Mesothelial cell of epicardium (in vitro differentiated cells): ENCODE measurements around the gene NKAIN2. TPM values are rescaled to one million over a fixed set of nuclear protein-coding genes. Genes with fewer than 3 reads are reported as not detected.

Experiments used
- DNase-seq, 2 experiments: peaks; one replicate each; pipeline ENCODE4 v3.0.0; 2021; ENCODE audit warnings: low spot score in 2 of 2; ENCODE audit not compliant: unreplicated experiment in 2 of 2
- H3K27ac Mint-ChIP-seq: 2 replicates; pipeline ENCODE4 v1.8.0; 2021; ENCODE audit warnings: mixed read lengths
- H3K27me3 Mint-ChIP-seq: 2 replicates; pipeline ENCODE4 v1.8.0; 2021; ENCODE audit warnings: low read depth, mixed read lengths
- H3K36me3 Mint-ChIP-seq: 2 replicates; pipeline ENCODE4 v1.8.0; 2021; ENCODE audit warnings: mixed read lengths
- H3K4me1 Mint-ChIP-seq: 2 replicates; pipeline ENCODE4 v1.8.0; 2021; ENCODE audit warnings: mixed read lengths
- H3K4me3 Mint-ChIP-seq: 2 replicates; pipeline ENCODE4 v1.8.0; 2021; ENCODE audit warnings: mild to moderate bottlenecking, moderate library complexity, mixed read lengths
- H3K9me3 Mint-ChIP-seq: 2 replicates; pipeline ENCODE4 v1.8.0; 2021; ENCODE audit warnings: mixed read lengths
- total RNA-seq: library from RNA; stranded (reverse); gene quantifications from 3 replicates; pipeline ENCODE4 v1.2.1, GENCODE V29; 2021
- TF ChIP-seq, protein P1 (sequence below): fragments of 200-600 bp; sonication (generic); IDR thresholded peaks from one replicate; pipeline ENCODE4 v1.5.0; 2021; ENCODE audit warnings: antibody characterized with exemption; ENCODE audit not compliant: unreplicated experiment

The NKAIN2 gene
- total RNA-seq, 1 donor from 2014 or later = 1.6 TPM

DNA sequence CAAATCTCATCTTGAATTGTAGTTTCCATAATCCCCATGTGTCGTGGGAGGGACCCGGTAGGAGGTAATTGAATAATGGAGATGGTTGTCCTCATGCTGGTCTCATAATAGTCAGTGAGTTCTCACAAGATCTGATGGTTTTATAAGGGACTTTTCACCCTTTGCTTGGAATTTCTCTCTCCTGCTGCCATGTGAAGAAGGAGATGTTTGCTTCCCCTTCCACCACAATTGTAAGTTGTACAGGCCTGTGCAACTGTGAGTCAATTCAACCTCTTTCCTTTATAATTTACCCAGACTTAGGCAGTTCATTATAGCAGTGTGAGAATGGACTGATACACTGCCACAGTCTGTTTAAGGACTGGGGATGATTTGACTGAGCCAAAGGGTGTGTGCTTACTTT, 44.7 kb downstream of the NKAIN2 start:
- DNase-seq = no peak
- H3K9me3 Mint-ChIP-seq = no peaks in the 10 kb centered on the region
- H3K4me3 Mint-ChIP-seq = no peak overlapping the region
- TF ChIP-seq, protein P1, sequence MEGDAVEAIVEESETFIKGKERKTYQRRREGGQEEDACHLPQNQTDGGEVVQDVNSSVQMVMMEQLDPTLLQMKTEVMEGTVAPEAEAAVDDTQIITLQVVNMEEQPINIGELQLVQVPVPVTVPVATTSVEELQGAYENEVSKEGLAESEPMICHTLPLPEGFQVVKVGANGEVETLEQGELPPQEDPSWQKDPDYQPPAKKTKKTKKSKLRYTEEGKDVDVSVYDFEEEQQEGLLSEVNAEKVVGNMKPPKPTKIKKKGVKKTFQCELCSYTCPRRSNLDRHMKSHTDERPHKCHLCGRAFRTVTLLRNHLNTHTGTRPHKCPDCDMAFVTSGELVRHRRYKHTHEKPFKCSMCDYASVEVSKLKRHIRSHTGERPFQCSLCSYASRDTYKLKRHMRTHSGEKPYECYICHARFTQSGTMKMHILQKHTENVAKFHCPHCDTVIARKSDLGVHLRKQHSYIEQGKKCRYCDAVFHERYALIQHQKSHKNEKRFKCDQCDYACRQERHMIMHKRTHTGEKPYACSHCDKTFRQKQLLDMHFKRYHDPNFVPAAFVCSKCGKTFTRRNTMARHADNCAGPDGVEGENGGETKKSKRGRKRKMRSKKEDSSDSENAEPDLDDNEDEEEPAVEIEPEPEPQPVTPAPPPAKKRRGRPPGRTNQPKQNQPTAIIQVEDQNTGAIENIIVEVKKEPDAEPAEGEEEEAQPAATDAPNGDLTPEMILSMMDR = no peak
- peaks cover 89% of the 10 kb centered on the region for H3K27me3 Mint-ChIP-seq
- no peak overlapping the region for H3K27ac Mint-ChIP-seq
- no peaks in the 10 kb centered on the region for H3K4me1 Mint-ChIP-seq
- no peaks in the 10 kb centered on the region for H3K36me3 Mint-ChIP-seq

DNA sequence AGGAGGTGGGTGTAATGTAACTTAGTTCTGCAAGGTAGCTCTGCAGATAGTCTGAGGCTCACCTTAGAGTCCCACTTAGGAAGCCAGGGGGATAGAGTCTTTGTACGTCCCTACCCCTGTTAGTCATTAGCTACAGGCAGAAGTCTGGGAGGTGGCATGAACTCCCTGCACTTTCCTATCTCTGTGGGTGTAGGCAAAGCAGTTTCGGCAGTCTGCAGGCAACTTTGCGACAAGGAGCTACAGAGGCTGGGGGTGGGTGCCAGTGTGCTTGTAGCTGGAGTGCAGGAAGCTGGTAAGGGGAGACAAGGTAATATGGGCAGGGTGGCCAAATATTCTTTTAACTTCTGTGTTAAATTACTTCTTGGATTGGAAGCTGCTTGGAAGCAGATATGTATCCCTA, 45.7 kb downstream of the NKAIN2 start:
- Mint-ChIP-seq H3K27me3 (peaks cover 84% of the 10 kb centered on the region), H3K36me3 (no peaks in the 10 kb centered on the region), H3K4me1 (no peaks in the 10 kb centered on the region), H3K27ac (no peak overlapping the region), H3K9me3 (no peaks in the 10 kb centered on the region), H3K4me3 (no peak overlapping the region)
- DNase-seq = no peak
- TF ChIP-seq, protein P1 = no peak

DNA sequence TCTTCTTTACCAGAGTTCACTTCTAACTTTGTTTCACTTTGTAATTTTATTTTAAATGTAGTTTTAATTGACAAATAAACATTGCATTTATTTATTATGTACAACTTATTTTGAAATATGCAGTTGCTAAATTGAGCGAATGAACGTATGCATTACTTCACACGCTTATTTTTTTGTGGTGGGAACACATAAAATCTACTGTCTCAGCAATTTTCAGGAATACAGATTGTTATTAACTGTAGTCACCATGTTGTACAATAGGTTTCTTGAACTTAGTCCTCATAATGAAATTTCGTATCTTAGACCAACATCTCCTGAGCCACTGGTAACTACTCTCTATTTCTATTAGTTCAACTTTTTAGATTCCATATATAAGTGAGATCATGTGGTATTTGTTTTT, 46.9 kb downstream of the NKAIN2 start:
- Mint-ChIP-seq H3K4me3 (no peak overlapping the region), H3K9me3 (no peaks in the 10 kb centered on the region), H3K27me3 (peaks cover 81% of the 10 kb centered on the region), H3K4me1 (no peaks in the 10 kb centered on the region), H3K36me3 (no peaks in the 10 kb centered on the region), H3K27ac (no peak overlapping the region)
- TF ChIP-seq, protein P1 = no peak
- DNase-seq = no peak

DNA sequence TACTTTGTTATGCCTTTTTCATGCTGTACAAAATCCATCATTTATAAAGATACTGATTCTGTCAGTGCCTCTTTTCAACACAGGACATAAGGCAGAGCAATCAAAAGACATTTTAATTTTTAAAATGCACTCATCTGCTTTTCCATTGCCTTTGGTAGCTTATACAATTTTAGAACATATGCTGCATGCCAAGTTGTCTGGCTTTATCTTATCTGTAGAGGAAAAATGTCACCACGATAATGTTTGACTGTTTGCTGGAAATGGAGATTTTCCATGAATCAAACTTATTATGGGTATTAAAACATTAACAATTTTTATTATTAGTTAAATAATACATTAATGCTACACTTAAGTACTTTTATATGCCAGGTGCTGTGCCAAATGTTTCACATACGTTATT, 50.5 kb downstream of the NKAIN2 start:
- TF ChIP-seq, protein P1 = no peak
- H3K27me3 Mint-ChIP-seq = peaks cover 69% of the 10 kb centered on the region
- H3K36me3 Mint-ChIP-seq = no peaks in the 10 kb centered on the region
- no peaks in the 10 kb centered on the region for H3K4me1 Mint-ChIP-seq
- DNase-seq = no peak
- no peak overlapping the region for H3K27ac Mint-ChIP-seq
- H3K9me3 Mint-ChIP-seq = no peaks in the 10 kb centered on the region
- no peak overlapping the region for H3K4me3 Mint-ChIP-seq

DNA sequence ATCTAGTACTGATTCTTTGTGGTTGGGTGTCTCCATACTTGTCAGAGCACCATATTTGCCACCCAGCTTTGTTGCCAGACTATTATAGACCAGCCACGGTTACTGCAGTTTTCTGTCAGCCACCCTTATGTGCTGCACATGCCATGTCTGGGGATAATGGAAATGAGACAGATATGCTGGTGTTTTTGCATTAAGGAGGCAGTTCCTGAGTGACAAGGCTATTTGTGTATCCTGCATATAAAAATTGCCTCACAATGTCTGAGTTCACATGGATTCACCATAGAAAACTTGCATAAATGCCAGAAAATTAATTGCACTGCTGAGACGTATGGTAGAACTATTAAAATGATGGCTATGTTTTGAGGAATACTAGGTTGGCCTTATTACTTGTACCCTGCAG, 51.8 kb downstream of the NKAIN2 start:
- H3K27ac Mint-ChIP-seq = no peak overlapping the region
- H3K4me3 Mint-ChIP-seq = no peak overlapping the region
- H3K9me3 Mint-ChIP-seq = no peaks in the 10 kb centered on the region
- H3K4me1 Mint-ChIP-seq = no peaks in the 10 kb centered on the region
- H3K27me3 Mint-ChIP-seq = peaks cover 71% of the 10 kb centered on the region
- H3K36me3 Mint-ChIP-seq = no peaks in the 10 kb centered on the region
- TF ChIP-seq, protein P1 = no peak
- DNase-seq = no peak

DNA sequence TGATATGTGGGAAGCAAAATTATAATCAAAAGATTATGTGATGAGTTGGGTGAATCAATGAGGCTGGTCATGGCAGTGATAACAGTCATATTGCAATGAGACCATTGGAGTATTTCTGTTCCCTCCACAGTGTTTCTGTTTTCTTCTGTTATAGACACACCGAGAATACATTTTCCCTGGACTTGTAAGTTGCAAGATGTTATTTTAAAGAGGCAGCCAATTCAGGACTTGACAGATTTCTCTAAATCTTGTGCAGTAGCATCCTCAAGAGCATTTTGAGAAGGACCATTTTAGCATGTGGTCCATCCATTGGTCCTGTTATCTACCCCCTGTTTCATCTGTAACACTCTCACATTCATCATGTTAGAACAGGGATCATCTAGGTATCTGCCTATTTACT, 55.6 kb downstream of the NKAIN2 start:
- no peak for DNase-seq
- no peaks in the 10 kb centered on the region for H3K9me3 Mint-ChIP-seq
- no peaks in the 10 kb centered on the region for H3K36me3 Mint-ChIP-seq
- H3K4me1 Mint-ChIP-seq = no peaks in the 10 kb centered on the region
- H3K4me3 Mint-ChIP-seq = no peak overlapping the region
- TF ChIP-seq, protein P1 = no peak
- H3K27ac Mint-ChIP-seq = no peak overlapping the region
- H3K27me3 Mint-ChIP-seq = peaks cover 75% of the 10 kb centered on the region
